Kidney (tissue), 14 donors: ENCODE measurements around the gene LGR6. TPM values are rescaled to one million over a fixed set of nuclear protein-coding genes. Genes with fewer than 3 reads are reported as not detected.

Experiments
- DNase-seq, 5 donors: peaks; one replicate each; pipeline ENCODE4 v3.0.0-alpha.2; 2013 to 2020
- FAIRE-seq: peaks from 2 replicates; lab custom pipeline; 2012; peaks lifted over from hg19 to GRCh38; lab: Jason Lieb, UNC
- H3K27ac ChIP-seq, 2 donors: one replicate each; pipeline ENCODE4 v1.7.0; 2013; ENCODE audit warnings: low read depth in 2 of 2, low read length in 2 of 2, inconsistent platforms in 1 of 2
- H3K27me3 ChIP-seq: one replicate; pipeline ENCODE4 v1.7.1; 2013; ENCODE audit warnings: low read length, inconsistent platforms; ENCODE audit not compliant: control insufficient read depth, insufficient read depth
- H3K36me3 ChIP-seq, 3 donors: one replicate each; pipeline versions ENCODE4 v1.7.0 to v1.7.1; 2013; ENCODE audit warnings: low read length in 3 of 3, control low read depth in 1 of 3, inconsistent platforms in 1 of 3; ENCODE audit not compliant: insufficient read depth in 3 of 3, control insufficient read depth in 2 of 3
- H3K4me1 ChIP-seq, 3 donors: one replicate each; pipeline versions ENCODE4 v1.7.0 to v1.7.1; 2013; ENCODE audit warnings: low read length in 3 of 3, inconsistent platforms in 1 of 3, low read depth in 1 of 3; ENCODE audit not compliant: control insufficient read depth in 2 of 3, insufficient read depth in 2 of 3
- H3K4me3 ChIP-seq, 3 donors: one replicate each; pipeline versions ENCODE4 v1.7.0 to v1.8.1; 2013; ENCODE audit warnings: low read length in 3 of 3, control low read depth in 1 of 3, inconsistent platforms in 1 of 3
- H3K9ac ChIP-seq, 3 donors: one replicate each; pipeline versions ENCODE4 v1.7.0 to v1.7.1; 2013; ENCODE audit warnings: low read length in 3 of 3, control low read depth in 1 of 3, inconsistent platforms in 1 of 3
- H3K9me3 ChIP-seq, 3 donors: one replicate each; pipeline versions ENCODE4 v1.7.0 to v1.7.1; 2013; ENCODE audit warnings: low read length in 3 of 3, control low read depth in 1 of 3, inconsistent platforms in 1 of 3; ENCODE audit not compliant: control insufficient read depth in 2 of 3, insufficient read depth in 1 of 3
- intact Hi-C: fragments of 100-400 bp; cut with DNase I; formaldehyde crosslinking; loops from one replicate; pipeline ENCODE4 v1.11.1; 2022
- polyA plus RNA-seq: library from polyadenylated mRNA; stranded (reverse); fragments of 350-450 nt; fragmentation: Illumina TruSeq; extraction: RNeasy Lipid Tissue Mini Kit (QIAGEN cat#74804); gene quantifications from one replicate; pipeline ENCODE4 v1.2.3, GENCODE V29; 2014; ENCODE audit warnings: low read depth, low replicate concordance; ENCODE audit not compliant: insufficient read depth
- total RNA-seq: library from RNA; stranded (reverse); fragmentation: NEBNext Ultra II Directional; extraction: Animal tissue kit (Norgen Biotek cat#: 25700); gene quantifications from one replicate; pipeline ENCODE4 v1.2.1, GENCODE V29; 2021
- TF ChIP-seq, protein P1 (sequence below): IDR thresholded peaks from 3 replicates; pipeline ENCODE4 v1.5.1; 2012; ENCODE audit warnings: mild to moderate bottlenecking, moderate library complexity, borderline replicate concordance; ENCODE audit not compliant: insufficient read depth; ENCODE audit errors: extremely low read depth
- donor health status: control.
- donor health status: control.
- donor health status: control.
- donor health status: control.
- donor health status: control.
- donor health status: DM: yes; HTN: yes; CAD: no.
- donor health status: Normal renal cell carcinoma (clear cell type).

The LGR6 gene
- total and polyA plus RNA-seq, 2 donors from 2014 or later, result 1.8 to 4.1 TPM

DNA sequence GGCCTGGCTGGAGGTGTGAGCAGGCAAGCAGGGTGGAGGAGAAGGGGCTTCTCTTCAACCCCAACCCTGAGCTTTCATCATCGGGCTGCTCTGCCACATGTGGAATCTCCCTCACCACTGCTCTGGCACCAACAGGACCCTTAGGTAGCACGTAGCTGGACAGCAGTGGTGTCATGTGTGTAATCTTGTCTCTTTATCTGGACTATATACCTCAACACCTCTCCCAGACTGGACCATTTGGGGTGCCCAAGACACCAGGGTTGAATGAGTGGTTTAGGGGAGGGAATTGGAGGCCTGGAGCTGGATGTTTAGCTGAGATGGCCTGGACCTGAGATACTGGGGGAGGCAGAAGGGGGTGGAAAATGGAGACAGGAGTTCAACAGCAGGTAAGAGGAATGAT lies 85.2 kb downstream of the LGR6 start:
- no peak for DNase-seq
- Histone ChIP-seq H3K27me3 (no peaks in the 10 kb centered on the region), H3K9ac (no peak overlapping the region), H3K36me3 (no peaks in the 10 kb centered on the region), H3K4me3 (no peak overlapping the region), H3K4me1 (peaks cover 0 to 9% (median 0%) of the 10 kb centered on the region in 3 donors), H3K9me3 (no peaks in the 10 kb centered on the region), H3K27ac (no peak overlapping the region)
- TF ChIP-seq, protein P1, sequence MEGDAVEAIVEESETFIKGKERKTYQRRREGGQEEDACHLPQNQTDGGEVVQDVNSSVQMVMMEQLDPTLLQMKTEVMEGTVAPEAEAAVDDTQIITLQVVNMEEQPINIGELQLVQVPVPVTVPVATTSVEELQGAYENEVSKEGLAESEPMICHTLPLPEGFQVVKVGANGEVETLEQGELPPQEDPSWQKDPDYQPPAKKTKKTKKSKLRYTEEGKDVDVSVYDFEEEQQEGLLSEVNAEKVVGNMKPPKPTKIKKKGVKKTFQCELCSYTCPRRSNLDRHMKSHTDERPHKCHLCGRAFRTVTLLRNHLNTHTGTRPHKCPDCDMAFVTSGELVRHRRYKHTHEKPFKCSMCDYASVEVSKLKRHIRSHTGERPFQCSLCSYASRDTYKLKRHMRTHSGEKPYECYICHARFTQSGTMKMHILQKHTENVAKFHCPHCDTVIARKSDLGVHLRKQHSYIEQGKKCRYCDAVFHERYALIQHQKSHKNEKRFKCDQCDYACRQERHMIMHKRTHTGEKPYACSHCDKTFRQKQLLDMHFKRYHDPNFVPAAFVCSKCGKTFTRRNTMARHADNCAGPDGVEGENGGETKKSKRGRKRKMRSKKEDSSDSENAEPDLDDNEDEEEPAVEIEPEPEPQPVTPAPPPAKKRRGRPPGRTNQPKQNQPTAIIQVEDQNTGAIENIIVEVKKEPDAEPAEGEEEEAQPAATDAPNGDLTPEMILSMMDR, result no peak
- intact Hi-C loops, result no loop called here
- no peak for FAIRE-seq

DNA sequence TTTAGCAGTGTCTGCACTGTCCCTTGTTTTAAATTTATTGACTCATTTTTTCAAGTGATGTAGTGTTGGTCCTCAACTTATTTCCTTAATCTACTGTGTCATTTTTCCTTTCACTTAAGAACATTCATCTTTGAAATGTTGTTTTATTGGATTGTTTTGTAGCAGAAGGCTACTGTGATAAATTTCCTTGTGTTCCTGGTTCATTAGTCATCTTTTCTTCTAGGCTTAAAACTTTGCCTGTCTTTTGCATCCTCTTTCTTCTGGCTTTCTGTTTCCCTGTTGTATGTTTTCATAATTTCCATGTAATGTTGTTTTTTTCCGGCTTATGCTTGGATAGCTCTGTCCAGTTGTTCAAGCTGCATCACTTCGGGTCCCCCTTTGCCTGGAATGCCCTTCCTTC lies 86.2 kb downstream of the LGR6 start:
- Histone ChIP-seq H3K9me3 (no peaks in the 10 kb centered on the region), H3K36me3 (no peaks in the 10 kb centered on the region), H3K9ac (no peak overlapping the region), H3K27me3 (no peaks in the 10 kb centered on the region), H3K27ac (no peak overlapping the region), H3K4me1 (peaks cover 0 to 11% (median 0%) of the 10 kb centered on the region in 3 donors), H3K4me3 (no peak overlapping the region)
- intact Hi-C loops, result no loop called here
- no peak for FAIRE-seq
- TF ChIP-seq, protein P1, result no peak
- no peak for DNase-seq

DNA sequence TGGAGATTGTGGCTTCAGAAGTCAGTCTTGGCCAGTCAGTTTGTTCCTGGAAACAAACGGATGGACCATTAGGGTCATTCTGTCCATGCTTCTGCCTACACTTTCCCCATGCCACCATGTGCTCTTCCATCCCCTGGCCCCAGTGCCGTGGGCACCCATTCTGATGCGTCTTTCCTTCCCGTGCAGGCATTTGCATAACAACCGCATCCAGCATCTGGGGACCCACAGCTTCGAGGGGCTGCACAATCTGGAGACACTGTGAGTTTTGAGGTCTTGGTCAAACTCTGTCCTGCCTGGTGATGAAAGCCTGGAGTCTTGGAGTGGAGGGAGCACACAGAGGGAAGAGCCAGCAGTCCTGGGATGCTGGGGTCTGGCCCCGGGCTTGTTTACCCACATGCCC lies 87.0 kb downstream of the LGR6 start:
- intact Hi-C loops, result no loop called here
- Histone ChIP-seq H3K4me3 (no peak overlapping the region), H3K27ac (no peak overlapping the region), H3K36me3 (no peaks in the 10 kb centered on the region), H3K27me3 (no peaks in the 10 kb centered on the region), H3K9ac (no peak overlapping the region), H3K4me1 (peaks cover 0 to 13% (median 0%) of the 10 kb centered on the region in 3 donors), H3K9me3 (no peaks in the 10 kb centered on the region)
- DNase-seq (no peak), FAIRE-seq (no peak)
- TF ChIP-seq, protein P1, result no peak

DNA sequence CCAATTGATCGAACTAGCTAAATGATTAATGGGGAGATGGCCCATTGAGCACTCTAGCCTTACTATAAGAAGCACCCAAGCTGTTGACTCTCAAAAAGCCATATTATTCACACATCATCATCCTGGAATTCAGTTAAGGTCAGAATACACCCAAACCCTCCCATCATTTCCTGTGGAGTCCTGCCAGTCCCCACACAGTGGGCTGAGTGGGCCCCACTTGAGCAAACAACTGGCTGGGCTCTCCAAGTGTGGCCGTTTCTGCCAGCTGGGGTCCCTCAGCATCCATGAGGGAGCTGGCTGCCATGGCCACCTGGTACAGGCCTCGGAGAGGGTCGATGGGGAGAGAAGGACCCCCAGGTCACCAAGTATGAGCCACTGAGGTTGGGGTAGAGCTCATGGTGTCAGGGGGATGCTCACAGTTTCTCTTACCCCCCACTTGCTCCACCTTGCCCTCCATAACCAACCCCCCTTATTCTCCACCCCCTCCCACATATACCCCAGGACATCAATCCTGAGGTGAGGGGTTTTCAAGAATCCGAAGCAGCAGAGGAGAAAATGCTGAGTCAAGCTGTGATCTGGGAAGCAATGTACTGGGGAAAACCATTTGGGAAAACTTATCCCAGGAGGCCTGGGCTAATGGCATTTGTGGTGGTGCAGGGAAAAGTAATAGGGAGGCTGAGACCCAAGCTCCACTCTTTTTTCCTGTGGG lies 87.9 kb downstream of the LGR6 start:
- FAIRE-seq (no peak), DNase-seq (peak in 3 of 5 donors; percentile 33 to 81 (median 41))
- H3K27me3 ChIP-seq, result no peaks in the 10 kb centered on the region
- H3K9ac ChIP-seq, result no peak overlapping the region
- peaks cover 0 to 17% (median under 1%) of the 10 kb centered on the region in 3 donors for H3K4me1 ChIP-seq
- TF ChIP-seq, protein P1, result no peak
- intact Hi-C loops, result no loop called here
- no peaks in the 10 kb centered on the region for H3K36me3 ChIP-seq
- no peak overlapping the region for H3K27ac ChIP-seq
- no peaks in the 10 kb centered on the region for H3K9me3 ChIP-seq
- no peak overlapping the region for H3K4me3 ChIP-seq
